ENCODE results near the gene VAPA. TPM values are rescaled to one million over a fixed set of nuclear protein-coding genes. Genes with fewer than 3 reads are reported as not detected.

VAPA gene
- polyA plus RNA-seq, 1 of the 3 experiments (the other 2 are of a cell fraction), result 109 TPM

GRCh38 chr18:9877655-9878014 lies 36.2 kb upstream of the VAPA start (continued):
- TF ChIP-seq CHD2 (IDR thresholded peaks at IDR 0.05; ENCODE audit: low read length, partially characterized antibody) (no peak), MAX (IDR thresholded peaks at IDR 0.05; ENCODE audit: low read depth) (no peak), NFIC (IDR thresholded peaks at IDR 0.05; ENCODE audit: borderline replicate concordance) (no peak), GATA2 (CRISPR knock-in tag; IDR thresholded peaks at IDR 0.05) (no peak), RCOR1 (IDR thresholded peaks at IDR 0.05; ENCODE audit: low read length) (no peak), TCF12 (IDR thresholded peaks at IDR 0.05) (no peak)

- POLR2A ChIA-PET, result no interaction called here
- H3K27ac ChIP-seq (ENCODE audit: low read depth in 2 of 2, low read length in 1 of 2), result peak overlapping the region in 1 of 2 experiments; percentile 90; a peak in 2 of 4 replicates
- no peaks in the 10 kb centered on the region for H3K79me2 ChIP-seq (ENCODE audit: insufficient read depth)
- TF ChIP-seq USF2 (IDR thresholded peaks at IDR 0.05; ENCODE audit: borderline replicate concordance, low read depth, low read length) (no peak), MEF2A (IDR thresholded peaks at IDR 0.05; ENCODE audit: borderline replicate concordance, low read depth) (no peak), NFIC (IDR thresholded peaks at IDR 0.05; ENCODE audit: borderline replicate concordance) (no peak), RAD21 (IDR thresholded peaks at IDR 0.05; ENCODE audit: low read length) (no peak), FOSL2 (IDR thresholded peaks at IDR 0.05; ENCODE audit: borderline replicate concordance, low read depth) (no peak), RXRA (IDR thresholded peaks at IDR 0.05; ENCODE audit: borderline replicate concordance, low read depth) (no peak), CTCF (IDR thresholded peaks at IDR 0.05) (no peak), RCOR1 (IDR thresholded peaks at IDR 0.05; ENCODE audit: low read length) (no peak), EZH2phosphoT487 (IDR thresholded peaks at IDR 0.05; ENCODE audit: borderline replicate concordance, low read depth) (no peak), RFX5 (IDR thresholded peaks at IDR 0.05; ENCODE audit: low read length) (no peak)
- no peaks in the 10 kb centered on the region for H3K36me3 ChIP-seq (replicated peaks in 1 of 2; ENCODE audit: control insufficient read depth in 1 of 2, insufficient read depth in 2 of 2, low read length in 1 of 2)
- H3K9ac ChIP-seq, result peak overlapping the region; percentile 75; the same call in 1 of the 2 replicates
- H4K20me1 ChIP-seq (ENCODE audit: insufficient read depth), result no peaks in the 10 kb centered on the region
- no peaks in the 10 kb centered on the region for H3K9me2 ChIP-seq
- peaks cover 0 to 4% of the 10 kb centered on the region in 2 experiments; a peak in 2 of 4 replicates for H3K4me1 ChIP-seq (ENCODE audit: control insufficient read depth in 1 of 2, insufficient read depth in 2 of 2, low read depth in 1 of 2, low read length in 1 of 2)
- H3K4me3 ChIP-seq (ENCODE audit: low read depth in 2 of 2, low read length in 1 of 2), result no peak overlapping the region
- 91% methylated on average over 1 of the region's 1 CpG for WGBS (ENCODE audit: low lambda C conversion rate)
- DNase-seq, result no peak
- H3K9me3 ChIP-seq, result no peaks in the 10 kb centered on the region
- H3K27me3 ChIP-seq (ENCODE audit: insufficient read depth), result no peaks in the 10 kb centered on the region
- H2AFZ ChIP-seq (ENCODE audit: low read depth), result peak overlapping the region; percentile 93; the same call in 1 of the 2 replicates
- CTCF ChIA-PET, result no interaction called here
- H3K4me2 ChIP-seq, result no peak overlapping the region
- peaks cover 20% of the 10 kb centered on the region for H3F3A ChIP-seq (replicated peaks; ENCODE audit: insufficient read depth)
Observed at GRCh38 chr18:9878095-9878494, 35.7 kb upstream of the VAPA start.

Measured in SK-N-SH (cell line).